ENCODE results near the gene TMEM132C. TPM values are rescaled to one million over a fixed set of nuclear protein-coding genes. Genes with fewer than 3 reads are reported as not detected.

The TMEM132C gene
- total and polyA plus RNA-seq, 2 of the 13 experiments (the other 11 are each of a cell fraction or from before 2014, with no cell fraction given), result not detected

- POLR2A ChIA-PET, result no interaction called here
- ATAC-seq (no peak), DNase-seq (ENCODE audit: low spot score) (no peak), FAIRE-seq (no peak)
- peaks cover 0 to 7% of the 10 kb centered on the region in 2 experiments; a peak in 1 of 5 replicates for H3K27me3 ChIP-seq (ENCODE audit: control insufficient read depth in 1 of 2, insufficient read depth in 2 of 2, low read length in 2 of 2)
- in situ Hi-C loops (cut with HindIII; ENCODE audit: extremely low pct_ligation_motif_present, low pct_unique_long_range_greater_than_20kb), result no loop called here
- no peaks in the 10 kb centered on the region for H3K4me1 ChIP-seq (ENCODE audit: insufficient read depth, low read length)
- H3K27ac ChIP-seq (ENCODE audit: extremely low read length, insufficient read depth, low read length), result no peak overlapping the region
- H3K9ac ChIP-seq (ENCODE audit: insufficient read depth, low read depth, low read length), result no peak overlapping the region
- no peak overlapping the region for H3K4me3 ChIP-seq (replicated peaks in 1 of 3; ENCODE audit: insufficient read depth in 1 of 3, low read depth in 2 of 3, low read length in 3 of 3)
- CTCF ChIA-PET (ENCODE audit: low intra/inter-chr PET ratio, low total read pairs), result no interaction called here
- WGBS (ENCODE audit: low lambda C conversion rate), result 27% methylated on average over 17 of the region's 18 CpGs
- H3K79me2 ChIP-seq (ENCODE audit: insufficient read depth, low read length), result no peaks in the 10 kb centered on the region
- intact Hi-C loops (cut with micrococcal nuclease; ENCODE audit: unreplicated experiment), result no loop called here
- BruUV-seq (replicated peaks), result no TSS peak
- H4K20me1 ChIP-seq (ENCODE audit: insufficient read depth, low read length), result no peaks in the 10 kb centered on the region
- TF ChIP-seq DNMT1 (CRISPR knock-in tag; IDR thresholded peaks at IDR 0.05) (no peak), ZNF761 (CRISPR knock-in tag; conservative IDR thresholded peaks at IDR 0.05) (no peak), ZNF550 (CRISPR knock-in tag; IDR thresholded peaks at IDR 0.05; ENCODE audit: borderline replicate concordance) (no peak), SP2 (CRISPR knock-in tag; IDR thresholded peaks at IDR 0.05) (no peak), SMAD9 (CRISPR knock-in tag; IDR thresholded peaks at IDR 0.05) (no peak), ZBTB8A (CRISPR knock-in tag; IDR thresholded peaks at IDR 0.05; ENCODE audit: borderline replicate concordance, low read depth) (no peak), CREB3 (CRISPR knock-in tag; IDR thresholded peaks at IDR 0.05) (no peak), ZNF263 (CRISPR knock-in tag; IDR thresholded peaks at IDR 0.05) (no peak), NFE2 (CRISPR knock-in tag; IDR thresholded peaks at IDR 0.05) (no peak), GTF2F1 (IDR thresholded peaks at IDR 0.05; ENCODE audit: low read length) (no peak), ZSCAN5A (CRISPR knock-in tag; IDR thresholded peaks at IDR 0.05; ENCODE audit: borderline replicate concordance) (no peak), TRIM24 (CRISPR knock-in tag; IDR thresholded peaks at IDR 0.05) (no peak), SIX4 (CRISPR knock-in tag; IDR thresholded peaks at IDR 0.05) (no peak), MED13 (CRISPR knock-in tag; IDR thresholded peaks at IDR 0.05) (no peak), SRSF4 (IDR thresholded peaks at IDR 0.05; ENCODE audit: low read depth, low read length, poor library complexity, severe bottlenecking) (no peak), ZFP37 (CRISPR knock-in tag; IDR thresholded peaks at IDR 0.05; ENCODE audit: borderline replicate concordance) (no peak), YY1 (IDR thresholded peaks at IDR 0.05; ENCODE audit: insufficient read depth, insufficient replicate concordance, low read depth, low read length) (no peak)
- TF ChIP-seq, protein P1, sequence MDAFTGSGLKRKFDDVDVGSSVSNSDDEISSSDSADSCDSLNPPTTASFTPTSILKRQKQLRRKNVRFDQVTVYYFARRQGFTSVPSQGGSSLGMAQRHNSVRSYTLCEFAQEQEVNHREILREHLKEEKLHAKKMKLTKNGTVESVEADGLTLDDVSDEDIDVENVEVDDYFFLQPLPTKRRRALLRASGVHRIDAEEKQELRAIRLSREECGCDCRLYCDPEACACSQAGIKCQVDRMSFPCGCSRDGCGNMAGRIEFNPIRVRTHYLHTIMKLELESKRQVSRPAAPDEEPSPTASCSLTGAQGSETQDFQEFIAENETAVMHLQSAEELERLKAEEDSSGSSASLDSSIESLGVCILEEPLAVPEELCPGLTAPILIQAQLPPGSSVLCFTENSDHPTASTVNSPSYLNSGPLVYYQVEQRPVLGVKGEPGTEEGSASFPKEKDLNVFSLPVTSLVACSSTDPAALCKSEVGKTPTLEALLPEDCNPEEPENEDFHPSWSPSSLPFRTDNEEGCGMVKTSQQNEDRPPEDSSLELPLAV (CRISPR knock-in tag; conservative IDR thresholded peaks at IDR 0.05; ENCODE audit: low read depth), result no peak
- TF ChIP-seq, protein P2, sequence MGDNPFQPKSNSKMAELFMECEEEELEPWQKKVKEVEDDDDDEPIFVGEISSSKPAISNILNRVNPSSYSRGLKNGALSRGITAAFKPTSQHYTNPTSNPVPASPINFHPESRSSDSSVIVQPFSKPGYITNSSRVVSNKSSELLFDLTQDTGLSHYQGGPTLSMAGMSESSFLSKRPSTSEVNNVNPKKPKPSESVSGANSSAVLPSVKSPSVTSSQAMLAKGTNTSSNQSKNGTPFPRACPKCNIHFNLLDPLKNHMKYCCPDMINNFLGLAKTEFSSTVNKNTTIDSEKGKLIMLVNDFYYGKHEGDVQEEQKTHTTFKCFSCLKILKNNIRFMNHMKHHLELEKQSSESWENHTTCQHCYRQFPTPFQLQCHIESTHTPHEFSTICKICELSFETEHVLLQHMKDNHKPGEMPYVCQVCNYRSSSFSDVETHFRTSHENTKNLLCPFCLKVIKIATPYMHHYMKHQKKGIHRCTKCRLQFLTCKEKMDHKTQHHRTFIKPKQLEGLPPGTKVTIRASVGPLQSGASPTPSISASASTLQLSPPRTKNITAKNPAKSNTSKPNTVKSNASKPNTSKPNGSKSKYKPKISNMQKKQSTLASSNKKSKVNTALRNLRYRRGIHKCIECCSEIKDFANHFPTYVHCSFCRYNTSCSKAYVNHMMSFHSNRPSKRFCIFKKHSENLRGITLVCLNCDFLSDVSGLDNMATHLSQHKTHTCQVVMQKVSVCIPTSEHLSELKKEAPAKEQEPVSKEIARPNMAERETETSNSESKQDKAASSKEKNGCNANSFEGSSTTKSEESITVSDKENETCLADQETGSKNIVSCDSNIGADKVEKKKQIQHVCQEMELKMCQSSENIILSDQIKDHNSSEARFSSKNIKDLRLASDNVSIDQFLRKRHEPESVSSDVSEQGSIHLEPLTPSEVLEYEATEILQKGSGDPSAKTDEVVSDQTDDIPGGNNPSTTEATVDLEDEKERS (CRISPR knock-in tag; IDR thresholded peaks at IDR 0.05), result no peak
- H3K4me2 ChIP-seq (ENCODE audit: low read depth, low read length), result no peak overlapping the region
- no peaks in the 10 kb centered on the region for H3K9me3 ChIP-seq (ENCODE audit: low read length)
- no peak overlapping the region for H2AFZ ChIP-seq (ENCODE audit: low read length)
- no peaks in the 10 kb centered on the region for H3K36me3 ChIP-seq (replicated peaks in 1 of 2; ENCODE audit: control insufficient read depth in 1 of 2, insufficient read depth in 2 of 2, low read length in 2 of 2)
These were observed 158.8 kb downstream of the TMEM132C start for GRCh38 chr12:128425666-128426331.
